Measurements from ENCODE around the gene LINC00305. TPM values are rescaled to one million over a fixed set of nuclear protein-coding genes. Genes with fewer than 3 reads are reported as not detected.

Gene LINC00305
- total and polyA plus RNA-seq, 2 of the 8 experiments (the other 6 are each of a cell fraction or from before 2014, with no cell fraction given), result not detected

GRCh38 chr18:64183665-64184064 lies 34.8 kb upstream of the LINC00305 start (continued):
- TF ChIP-seq FOSL1 (IDR thresholded peaks at IDR 0.05; ENCODE audit: insufficient read depth, low read depth, low read length) (no peak), GABPA (IDR thresholded peaks at IDR 0.05; ENCODE audit: borderline replicate concordance, insufficient read depth, low read length) (no peak), MAFK (IDR thresholded peaks at IDR 0.05; ENCODE audit: low read depth, low read length) (no peak), JUND (IDR thresholded peaks at IDR 0.05; ENCODE audit: low read length) (no peak), CHD7 (IDR thresholded peaks at IDR 0.05; ENCODE audit: insufficient replicate concordance, low read length) (no peak)
